ENCODE results near the gene CAMK1G.

DNA sequence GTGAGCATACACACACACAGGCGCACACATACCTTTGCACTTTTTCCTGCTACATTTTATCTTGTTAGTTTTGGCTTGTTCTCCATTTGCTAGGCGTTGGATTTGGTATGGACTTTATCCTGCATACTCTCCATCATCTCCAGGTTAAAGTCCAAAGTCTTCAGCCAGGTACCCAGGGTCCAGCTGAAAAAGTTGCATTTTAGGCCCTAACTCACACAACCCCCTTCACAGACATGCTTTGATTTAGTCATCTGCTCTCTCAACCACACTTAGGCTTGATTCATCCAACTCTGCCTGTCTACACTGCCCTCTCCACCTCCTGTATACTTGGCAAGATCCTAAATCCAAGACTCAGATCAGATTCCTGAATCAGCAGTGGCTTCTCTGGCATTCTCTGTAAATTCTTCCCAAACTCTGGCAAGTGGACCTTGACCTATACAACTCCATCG, 79.4 kb downstream of the CAMK1G start:
- TF ChIP-seq CTCF (IDR thresholded peaks at IDR 0.05; ENCODE audit: extremely low read depth in 1 of 2, insufficient read depth in 1 of 2, low read depth in 1 of 2, low read length in 2 of 2) (no peak), POLR2A (IDR thresholded peaks at IDR 0.05; ENCODE audit: low read depth, low read length) (no peak), POLR2AphosphoS5 (IDR thresholded peaks at IDR 0.05; ENCODE audit: insufficient read depth, low read depth, low read length) (no peak), EZH2 (IDR thresholded peaks at IDR 0.05; ENCODE audit: borderline replicate concordance, low read depth, low read length, severe bottlenecking) (no peak), GATA2 (IDR thresholded peaks at IDR 0.05; ENCODE audit: insufficient read depth, insufficient read length, low read depth, low read length) (no peak), MYC (IDR thresholded peaks at IDR 0.05; ENCODE audit: low read depth, low read length) (no peak)
- TF ChIP-seq, protein P1, sequence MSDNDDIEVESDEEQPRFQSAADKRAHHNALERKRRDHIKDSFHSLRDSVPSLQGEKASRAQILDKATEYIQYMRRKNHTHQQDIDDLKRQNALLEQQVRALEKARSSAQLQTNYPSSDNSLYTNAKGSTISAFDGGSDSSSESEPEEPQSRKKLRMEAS (IDR thresholded peaks at IDR 0.05; ENCODE audit: insufficient read depth, insufficient read length) = no peak

Measured in endothelial cell of umbilical vein (primary cell).